ENCODE data around the gene CXCL9. TPM values are rescaled to one million over a fixed set of nuclear protein-coding genes. Genes with fewer than 3 reads are reported as not detected.
A peak's percentile ranks its signal among the peaks of the same experiment; 100 is the strongest.

CXCL9 gene
- total and polyA plus RNA-seq, 2 donors from 2014 or later = 1.2 to 1.4 TPM

DNA sequence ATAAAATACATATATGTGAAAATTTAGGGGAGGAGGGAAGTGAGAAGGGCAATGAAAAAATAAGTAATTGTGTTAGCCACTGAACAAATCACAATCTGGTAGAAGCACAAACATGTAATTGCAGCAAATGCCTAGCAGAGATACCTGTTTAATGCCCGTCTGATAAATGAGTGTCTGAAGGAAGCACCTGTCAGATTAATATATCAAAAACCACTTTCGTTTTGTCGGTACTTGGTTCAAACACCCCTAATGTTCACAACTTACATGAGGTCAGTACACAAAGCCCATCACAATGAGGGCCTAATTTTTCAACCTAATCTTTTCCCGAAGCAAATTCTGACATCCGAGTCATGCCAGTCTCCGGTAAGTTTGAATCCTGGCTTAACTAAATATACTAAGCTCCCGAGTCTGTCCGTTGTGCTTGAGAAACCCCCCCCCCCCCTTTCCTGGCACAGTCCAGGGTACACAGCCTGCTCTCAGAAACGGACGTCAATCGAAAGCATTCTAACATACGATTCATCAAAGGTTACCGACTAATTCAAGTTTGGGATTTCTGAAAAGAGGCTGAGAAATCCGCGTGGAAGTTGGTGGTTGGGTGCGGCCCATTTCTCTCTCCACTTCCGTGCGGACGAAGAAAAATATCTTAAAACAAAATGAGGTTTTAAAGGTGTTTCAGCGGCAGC is 17.3 kb downstream of the CXCL9 start:
- no peak for FAIRE-seq

DNA sequence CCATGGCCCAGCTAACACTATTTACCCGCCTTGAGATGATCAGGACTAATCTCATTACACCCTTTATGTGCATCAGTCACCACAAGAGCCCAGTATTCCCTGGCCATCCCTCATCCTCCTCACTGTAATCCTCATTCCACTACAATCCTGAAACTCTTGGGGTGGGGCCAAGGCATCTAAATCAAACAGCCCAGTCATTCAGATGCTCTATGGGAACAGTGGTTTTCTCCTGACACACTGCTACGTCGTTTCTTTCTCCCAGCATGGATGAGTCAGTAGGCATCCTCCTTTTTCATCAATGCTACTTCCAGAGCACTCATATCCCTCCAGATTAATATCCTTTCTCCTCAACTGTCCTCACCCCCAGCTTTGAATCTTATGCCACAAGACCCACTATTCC is 22.2 kb downstream of the CXCL9 start:
- no peak overlapping the region for H3K9ac ChIP-seq (ENCODE audit: low read length in 3 of 3)
- TF ChIP-seq, protein P1, sequence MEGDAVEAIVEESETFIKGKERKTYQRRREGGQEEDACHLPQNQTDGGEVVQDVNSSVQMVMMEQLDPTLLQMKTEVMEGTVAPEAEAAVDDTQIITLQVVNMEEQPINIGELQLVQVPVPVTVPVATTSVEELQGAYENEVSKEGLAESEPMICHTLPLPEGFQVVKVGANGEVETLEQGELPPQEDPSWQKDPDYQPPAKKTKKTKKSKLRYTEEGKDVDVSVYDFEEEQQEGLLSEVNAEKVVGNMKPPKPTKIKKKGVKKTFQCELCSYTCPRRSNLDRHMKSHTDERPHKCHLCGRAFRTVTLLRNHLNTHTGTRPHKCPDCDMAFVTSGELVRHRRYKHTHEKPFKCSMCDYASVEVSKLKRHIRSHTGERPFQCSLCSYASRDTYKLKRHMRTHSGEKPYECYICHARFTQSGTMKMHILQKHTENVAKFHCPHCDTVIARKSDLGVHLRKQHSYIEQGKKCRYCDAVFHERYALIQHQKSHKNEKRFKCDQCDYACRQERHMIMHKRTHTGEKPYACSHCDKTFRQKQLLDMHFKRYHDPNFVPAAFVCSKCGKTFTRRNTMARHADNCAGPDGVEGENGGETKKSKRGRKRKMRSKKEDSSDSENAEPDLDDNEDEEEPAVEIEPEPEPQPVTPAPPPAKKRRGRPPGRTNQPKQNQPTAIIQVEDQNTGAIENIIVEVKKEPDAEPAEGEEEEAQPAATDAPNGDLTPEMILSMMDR (IDR thresholded peaks at IDR 0.05; ENCODE audit: borderline replicate concordance, extremely low read depth, insufficient read depth) = no peak
- FAIRE-seq = no peak

More for the DNA sequence above, 17.3 kb downstream of the CXCL9 start:
- no peaks in the 10 kb centered on the region for H3K27me3 ChIP-seq (ENCODE audit: control insufficient read depth, insufficient read depth, low read length)
- peaks cover 0 to 6% (median 0%) of the 10 kb centered on the region in 3 donors for H3K4me1 ChIP-seq (ENCODE audit: control insufficient read depth in 2 of 3, insufficient read depth in 2 of 3, low read depth in 1 of 3, low read length in 3 of 3)
- TF ChIP-seq, protein P1 (IDR thresholded peaks at IDR 0.05; ENCODE audit: borderline replicate concordance, extremely low read depth, insufficient read depth) = no peak
- peak overlapping the region; percentile 89 to 94 (median 89) for H3K4me3 ChIP-seq (ENCODE audit: low read length in 3 of 3)
- intact Hi-C loops (cut with DNase I) = no loop called here
- peak overlapping the region; percentile 82 to 85 (median 83) for H3K9ac ChIP-seq (ENCODE audit: low read length in 3 of 3)
- no peaks in the 10 kb centered on the region for H3K9me3 ChIP-seq (ENCODE audit: control insufficient read depth in 2 of 3, insufficient read depth in 1 of 3, low read length in 3 of 3)
- no peak overlapping the region for H3K27ac ChIP-seq (ENCODE audit: low read depth in 2 of 2, low read length in 2 of 2)
- DNase-seq = peak in 2 of 5 donors; percentile 14 to 25
- no peaks in the 10 kb centered on the region for H3K36me3 ChIP-seq (ENCODE audit: control insufficient read depth in 2 of 3, insufficient read depth in 3 of 3, low read length in 3 of 3)

GRCh38 chr4:75980576-75980975 is 26.7 kb downstream of the CXCL9 start:
- no peaks in the 10 kb centered on the region for H3K4me1 ChIP-seq (ENCODE audit: control insufficient read depth in 2 of 3, insufficient read depth in 2 of 3, low read depth in 1 of 3, low read length in 3 of 3)
- H3K27ac ChIP-seq (ENCODE audit: low read depth in 2 of 2, low read length in 2 of 2) = no peak overlapping the region
- no peaks in the 10 kb centered on the region for H3K27me3 ChIP-seq (ENCODE audit: control insufficient read depth, insufficient read depth, low read length)
- TF ChIP-seq, protein P1 (IDR thresholded peaks at IDR 0.05; ENCODE audit: borderline replicate concordance, extremely low read depth, insufficient read depth) = no peak
- H3K9me3 ChIP-seq (ENCODE audit: control insufficient read depth in 2 of 3, insufficient read depth in 1 of 3, low read length in 3 of 3) = no peaks in the 10 kb centered on the region
- H3K36me3 ChIP-seq (ENCODE audit: control insufficient read depth in 2 of 3, insufficient read depth in 3 of 3, low read length in 3 of 3) = peaks cover 12 to 20% (median 18%) of the 10 kb centered on the region in 3 donors
- H3K9ac ChIP-seq (ENCODE audit: low read length in 3 of 3) = no peak overlapping the region
- DNase-seq (no peak), FAIRE-seq (no peak)
- no peak overlapping the region for H3K4me3 ChIP-seq (ENCODE audit: low read length in 3 of 3)
- intact Hi-C loops (cut with DNase I) = no loop called here

More for the DNA sequence above, 22.2 kb downstream of the CXCL9 start:
- Histone ChIP-seq H3K9me3 (ENCODE audit: control insufficient read depth in 2 of 3, insufficient read depth in 1 of 3, low read length in 3 of 3) (no peaks in the 10 kb centered on the region), H3K4me3 (ENCODE audit: low read length in 3 of 3) (no peak overlapping the region), H3K27ac (ENCODE audit: low read depth in 2 of 2, low read length in 2 of 2) (no peak overlapping the region), H3K36me3 (ENCODE audit: control insufficient read depth in 2 of 3, insufficient read depth in 3 of 3, low read length in 3 of 3) (peaks cover 0 to 5% (median 0%) of the 10 kb centered on the region in 3 donors), H3K4me1 (ENCODE audit: control insufficient read depth in 2 of 3, insufficient read depth in 2 of 3, low read depth in 1 of 3, low read length in 3 of 3) (peaks cover 0 to 6% (median 0%) of the 10 kb centered on the region in 3 donors), H3K27me3 (ENCODE audit: control insufficient read depth, insufficient read depth, low read length) (no peaks in the 10 kb centered on the region)
- DNase-seq = no peak
- intact Hi-C loops (cut with DNase I) = no loop called here
